GOT3 (cell line): ENCODE results near the gene KCNQ2.

ENCODE experiments used
- DNase-seq: peaks from one replicate; lab custom pipeline; 2025; ENCODE audit warnings: mixed read lengths; lab: John Stamatoyannopoulos, UW

The KCNQ2 gene

GRCh38 chr20:63417097-63417737 is 55.2 kb downstream of the KCNQ2 start:
- DNase-seq = no peak

GRCh38 chr20:63416631-63417030 is 55.8 kb downstream of the KCNQ2 start:
- DNase-seq = no peak

GRCh38 chr20:63415647-63416391 is 56.6 kb downstream of the KCNQ2 start:
- no peak for DNase-seq

- no peak for DNase-seq
These were observed 57.6 kb downstream of the KCNQ2 start for GRCh38 chr20:63414720-63415430.

- DNase-seq = no peak
These were observed 58.3 kb downstream of the KCNQ2 start for GRCh38 chr20:63413963-63414684.

GRCh38 chr20:63413323-63413722 is 59.1 kb downstream of the KCNQ2 start:
- DNase-seq = no peak

GRCh38 chr20:63412889-63413288 is 59.6 kb downstream of the KCNQ2 start:
- DNase-seq = no peak

- DNase-seq = no peak
These were observed 60.4 kb downstream of the KCNQ2 start for GRCh38 chr20:63411898-63412631.

GRCh38 chr20:63411151-63411897 is 61.1 kb downstream of the KCNQ2 start:
- DNase-seq = no peak

- DNase-seq = no peak
These were observed 62.5 kb downstream of the KCNQ2 start for GRCh38 chr20:63409834-63410435.

GRCh38 chr20:63409066-63409833 is 63.2 kb downstream of the KCNQ2 start:
- no peak for DNase-seq

GRCh38 chr20:63408684-63409046 is 63.8 kb downstream of the KCNQ2 start:
- no peak for DNase-seq

- DNase-seq = no peak
These were observed 64.3 kb downstream of the KCNQ2 start for GRCh38 chr20:63407928-63408683.

GRCh38 chr20:63406617-63407245 is 65.7 kb downstream of the KCNQ2 start:
- DNase-seq = no peak

- DNase-seq = no peak
These were observed 66.4 kb downstream of the KCNQ2 start for GRCh38 chr20:63406011-63406410.

- no peak for DNase-seq
These were observed 67.2 kb downstream of the KCNQ2 start for GRCh38 chr20:63405102-63405730.

- DNase-seq = no peak
These were observed 68.0 kb downstream of the KCNQ2 start for GRCh38 chr20:63404129-63405085.
